K562 (cell line): ENCODE measurements around the gene PSMD11. TPM values are rescaled to one million over a fixed set of nuclear protein-coding genes. Genes with fewer than 3 reads are reported as not detected.

Experiments used
- ATAC-seq: fragments of 200-7000 bp; cut with Tn5 transposase; 3 replicates; pipeline ENCODE4 v1.9.1; 2020; ENCODE audit warnings: moderate library complexity
- BruUV-seq: library from RNA; stranded (reverse); fragments of 400-500 nt; replicated peaks from 2 replicates; lab custom pipeline; 2021; lab: Mats Ljungman, UMichigan
- CTCF ChIA-PET: fragments of 300-600 bp; formaldehyde crosslinking; extraction: SDS; loops from one replicate; lab custom pipeline; 2021; ENCODE audit warnings: low intra/inter-chr PET ratio; lab: Yijun Ruan, JAX
- POLR2A ChIA-PET: fragments of 300-600, 350-650 bp; sonication (Branson Sonifier 250); formaldehyde crosslinking; extraction: SDS; loops from one replicate; lab custom pipeline; 2021; ENCODE audit warnings: antibody characterized with exemption, inconsistent platforms; lab: Yijun Ruan, JAX
- DNase-seq, 4 experiments: peaks; one replicate each; pipeline versions ENCODE4 v3.0.0 to v3.0.0-alpha.2; 2011 to 2018; ENCODE audit warnings: low spot score in 3 of 4, mixed read lengths in 3 of 4; ENCODE audit errors: extremely low read depth in 1 of 4
- FAIRE-seq: peaks from 2 replicates; lab custom pipeline; 2011; peaks lifted over from hg19 to GRCh38; lab: Jason Lieb, UNC
- H2AFZ ChIP-seq: 2 replicates; pipeline ENCODE4 v1.6.0; 2011; ENCODE audit warnings: low read depth, low read length, control low read depth, inconsistent platforms
- H3K27ac ChIP-seq: fragments of 200-600 bp; 3 replicates; pipeline ENCODE4 v1.8.0; 2011; ENCODE audit warnings: low read depth, mild to moderate bottlenecking, control low read depth, inconsistent platforms, low read length, moderate library complexity, mixed read lengths; ENCODE audit errors: extremely low read depth
- H3K27me3 ChIP-seq, 2 experiments: fragments of 300-600 bp in 1 of 2; 2 replicates in 1 of 2; 3 replicates in 1 of 2; pipeline versions ENCODE4 v1.6.0 to v1.8.0; 2011; ENCODE audit warnings: inconsistent platforms in 2 of 2, low read length in 2 of 2, mild to moderate bottlenecking in 1 of 2, mixed read lengths in 1 of 2, moderate library complexity in 1 of 2; ENCODE audit not compliant: control insufficient read depth in 2 of 2, insufficient read depth in 2 of 2
- H3K36me3 ChIP-seq: fragments of 300-600 bp; 3 replicates; pipeline ENCODE4 v1.8.0; 2011; ENCODE audit warnings: mild to moderate bottlenecking, low read length, inconsistent platforms; ENCODE audit not compliant: control insufficient read depth, insufficient read depth
- H3K4me1 ChIP-seq, 2 experiments: fragments of 200-600 bp in 1 of 2; replicated peaks in 1 of 2; 2 replicates in 1 of 2; 3 replicates in 1 of 2; pipeline versions ENCODE4 v1.5.1 to v1.8.0; 2011; ENCODE audit warnings: inconsistent platforms in 2 of 2, low read length in 2 of 2, mild to moderate bottlenecking in 1 of 2, mixed read lengths in 1 of 2, moderate library complexity in 1 of 2; ENCODE audit not compliant: control insufficient read depth in 2 of 2, insufficient read depth in 2 of 2
- H3K4me2 ChIP-seq: 2 replicates; pipeline ENCODE4 v1.6.1; 2011; ENCODE audit warnings: low read length, control low read depth, inconsistent platforms, mixed read lengths; ENCODE audit not compliant: insufficient read depth
- H3K4me3 ChIP-seq: fragments of 200-600 bp; sonication (generic), shearing (Covaris generic); 2 replicates; pipeline ENCODE4 v1.5.1; 2016; ENCODE audit warnings: control low read depth, inconsistent platforms
- H3K79me2 ChIP-seq: fragments of 200-600 bp; 3 replicates; pipeline ENCODE4 v1.8.0; 2011; ENCODE audit warnings: low read length, inconsistent platforms; ENCODE audit not compliant: control insufficient read depth, insufficient read depth
- H3K9ac ChIP-seq, 2 experiments: 2 replicates each; pipeline versions ENCODE4 v1.6.0 to v1.6.1; 2011; ENCODE audit warnings: low read depth in 2 of 2, low read length in 2 of 2, control low read depth in 1 of 2, inconsistent platforms in 1 of 2, mild to moderate bottlenecking in 1 of 2, mixed read lengths in 1 of 2; ENCODE audit not compliant: insufficient read depth in 1 of 2
- H3K9me1 ChIP-seq: one replicate; pipeline ENCODE4 v1.6.0; 2011; ENCODE audit warnings: inconsistent platforms, mild to moderate bottlenecking, low read length, moderate library complexity; ENCODE audit not compliant: control insufficient read depth, insufficient read depth
- H3K9me3 ChIP-seq: replicated peaks from 2 replicates; pipeline ENCODE4 v1.5.1; 2011; ENCODE audit warnings: low read depth, low read length, inconsistent platforms; ENCODE audit not compliant: control insufficient read depth, insufficient read depth
- H4K20me1 ChIP-seq: replicated peaks from 2 replicates; pipeline ENCODE4 v1.6.1; 2011; ENCODE audit warnings: low read length, inconsistent platforms, mixed read lengths; ENCODE audit not compliant: control insufficient read depth, insufficient read depth
- GABPB2 ChIP-seq: fragments of 250-450 bp; sonication (Bioruptor Pico); conservative IDR thresholded peaks from 2 replicates; pipeline ENCODE4 v1.5.1; 2021; ENCODE audit warnings: mild to moderate bottlenecking
- SIRT6 ChIP-seq: IDR thresholded peaks from one replicate; pipeline ENCODE4 v1.6.1; 2012; ENCODE audit warnings: low read depth, mild to moderate bottlenecking, control low read depth, inconsistent platforms, low read length, moderate library complexity
- SMAD3 ChIP-seq: fragments of 450-650 bp; formaldehyde crosslinking; conservative IDR thresholded peaks from 2 replicates; pipeline ENCODE4 v1.4.0; 2020; ENCODE audit warnings: mild to moderate bottlenecking
- SMC3 ChIP-seq: conservative IDR thresholded peaks from 2 replicates; pipeline ENCODE4 v1.6.1; 2011; ENCODE audit warnings: low read depth, low read length, improper control_type of control experiment; ENCODE audit not compliant: insufficient read depth
- in situ Hi-C: fragments of 300-500 bp; cut with MboI; formaldehyde crosslinking; loops from 4 replicates; pipeline ENCODE4 v1.15.0; 2018; ENCODE audit warnings: inconsistent platforms, mixed read lengths
- intact Hi-C: fragments of 100-400 bp; cut with micrococcal nuclease; formaldehyde crosslinking; loops from 2 replicates; pipeline ENCODE4 v1.14.2; 2022
- polyA plus RNA-seq, 8 experiments: library from polyadenylated mRNA; depleted of rRNA in 4 of 8; stranded (reverse) in 5 of 8; unstranded in 3 of 8; fragments of >200 nt; fragmentation: Nextera tagmentation in 2 of 8; fragmentation: Illumina TruSeq in 1 of 8; extraction: Ambion mirVana in 2 of 8; extraction: Trizol in 1 of 8; gene quantifications; 2 replicates each; pipeline versions ENCODE4 v1.2.1 to v1.2.3, GENCODE V29; 2011 to 2014; ENCODE audit warnings: inconsistent platforms in 1 of 8, missing spikeins in 1 of 8
- total RNA-seq, 7 experiments: library from RNA; depleted of rRNA in 6 of 7; stranded (reverse); fragments of >200 nt in 6 of 7; fragmentation: Illumina TruSeq in 2 of 7; extraction: Trizol in 2 of 7; gene quantifications; 2 replicates each; pipeline versions ENCODE4 v1.2.1 to v1.2.3, GENCODE V29; 2011 to 2021; ENCODE audit warnings: low replicate concordance in 1 of 7
- TF ChIP-seq, protein P1 (sequence below): sonication (generic); formaldehyde crosslinking; IDR thresholded peaks from 2 replicates; pipeline ENCODE4 v1.8.0; 2022; ENCODE audit warnings: mild to moderate bottlenecking, missing genetic modification reagents
- TF ChIP-seq, protein P2 (sequence below): fragments of 200-600 bp; sonication (generic); IDR thresholded peaks from one replicate; pipeline ENCODE4 v1.6.1; 2012; ENCODE audit warnings: mild to moderate bottlenecking, low read depth, low read length, inconsistent platforms

The PSMD11 gene
- total and polyA plus RNA-seq, 9 of the 15 experiments (the other 6 are each of a cell fraction or from before 2014, with no cell fraction given) = 104 to 378 (median 158) TPM

DNA sequence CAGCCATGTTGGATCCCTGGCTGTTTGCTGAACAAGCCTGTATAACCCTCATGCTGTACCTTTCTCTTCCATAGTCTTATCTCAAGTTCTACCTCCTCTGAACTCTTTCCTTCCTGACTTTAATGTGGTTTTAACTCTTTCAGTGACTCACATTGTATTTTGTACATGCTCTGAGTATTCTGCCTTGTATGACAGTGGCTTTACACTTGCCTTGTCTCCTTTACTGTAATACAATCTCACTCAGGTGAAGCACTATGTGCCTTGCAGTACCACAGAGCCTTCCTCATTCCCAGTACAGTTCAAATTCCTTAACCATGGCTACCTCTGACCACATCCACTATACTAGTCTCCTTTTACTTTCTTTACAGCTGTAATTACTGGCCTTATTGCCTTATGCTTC is 14.1 kb downstream of the PSMD11 start:
- ChIA-PET POLR2A (interaction anchor here (1.3 kb wide), 1 partner anchor 10 kb away, joined by 3 read pairs; no protein-coding TSS in a partner anchor), CTCF (no interaction called here)
- H3K27ac ChIP-seq = no peak overlapping the region
- no peaks in the 10 kb centered on the region for H3K9me1 ChIP-seq
- H3K4me2 ChIP-seq = no peak overlapping the region
- no peak overlapping the region for H3K9ac ChIP-seq
- intact Hi-C loops (no loop called here), in situ Hi-C loops (no loop called here)
- H3K79me2 ChIP-seq = peaks cover 64% of the 10 kb centered on the region
- H2AFZ ChIP-seq = no peak overlapping the region
- no peak overlapping the region for H3K4me3 ChIP-seq
- no peaks in the 10 kb centered on the region for H3K9me3 ChIP-seq
- FAIRE-seq (no peak), DNase-seq (no peak), ATAC-seq (no peak)
- no TSS peak for BruUV-seq
- no peaks in the 10 kb centered on the region for H3K27me3 ChIP-seq
- peaks cover 0 to 2% of the 10 kb centered on the region in 2 experiments; a peak in 1 of 5 replicates for H3K4me1 ChIP-seq
- peaks cover 89% of the 10 kb centered on the region for H3K36me3 ChIP-seq
- H4K20me1 ChIP-seq = peaks cover 6% of the 10 kb centered on the region; the same call in 1 of the 2 replicates
- TF ChIP-seq SIRT6 = no peak
- TF ChIP-seq, protein P1, sequence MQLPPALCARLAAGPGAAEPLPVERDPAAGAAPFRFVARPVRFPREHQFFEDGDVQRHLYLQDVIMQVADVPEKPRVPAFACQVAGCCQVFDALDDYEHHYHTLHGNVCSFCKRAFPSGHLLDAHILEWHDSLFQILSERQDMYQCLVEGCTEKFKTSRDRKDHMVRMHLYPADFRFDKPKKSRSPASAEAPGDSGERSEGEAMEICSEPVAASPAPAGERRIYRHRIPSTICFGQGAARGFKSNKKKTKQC (CRISPR knock-in tag) = no peak
- no peak for TF ChIP-seq SMAD3 (CRISPR knock-in tag)
- no peak for TF ChIP-seq GABPB2 (CRISPR knock-in tag)
- TF ChIP-seq, protein P2, sequence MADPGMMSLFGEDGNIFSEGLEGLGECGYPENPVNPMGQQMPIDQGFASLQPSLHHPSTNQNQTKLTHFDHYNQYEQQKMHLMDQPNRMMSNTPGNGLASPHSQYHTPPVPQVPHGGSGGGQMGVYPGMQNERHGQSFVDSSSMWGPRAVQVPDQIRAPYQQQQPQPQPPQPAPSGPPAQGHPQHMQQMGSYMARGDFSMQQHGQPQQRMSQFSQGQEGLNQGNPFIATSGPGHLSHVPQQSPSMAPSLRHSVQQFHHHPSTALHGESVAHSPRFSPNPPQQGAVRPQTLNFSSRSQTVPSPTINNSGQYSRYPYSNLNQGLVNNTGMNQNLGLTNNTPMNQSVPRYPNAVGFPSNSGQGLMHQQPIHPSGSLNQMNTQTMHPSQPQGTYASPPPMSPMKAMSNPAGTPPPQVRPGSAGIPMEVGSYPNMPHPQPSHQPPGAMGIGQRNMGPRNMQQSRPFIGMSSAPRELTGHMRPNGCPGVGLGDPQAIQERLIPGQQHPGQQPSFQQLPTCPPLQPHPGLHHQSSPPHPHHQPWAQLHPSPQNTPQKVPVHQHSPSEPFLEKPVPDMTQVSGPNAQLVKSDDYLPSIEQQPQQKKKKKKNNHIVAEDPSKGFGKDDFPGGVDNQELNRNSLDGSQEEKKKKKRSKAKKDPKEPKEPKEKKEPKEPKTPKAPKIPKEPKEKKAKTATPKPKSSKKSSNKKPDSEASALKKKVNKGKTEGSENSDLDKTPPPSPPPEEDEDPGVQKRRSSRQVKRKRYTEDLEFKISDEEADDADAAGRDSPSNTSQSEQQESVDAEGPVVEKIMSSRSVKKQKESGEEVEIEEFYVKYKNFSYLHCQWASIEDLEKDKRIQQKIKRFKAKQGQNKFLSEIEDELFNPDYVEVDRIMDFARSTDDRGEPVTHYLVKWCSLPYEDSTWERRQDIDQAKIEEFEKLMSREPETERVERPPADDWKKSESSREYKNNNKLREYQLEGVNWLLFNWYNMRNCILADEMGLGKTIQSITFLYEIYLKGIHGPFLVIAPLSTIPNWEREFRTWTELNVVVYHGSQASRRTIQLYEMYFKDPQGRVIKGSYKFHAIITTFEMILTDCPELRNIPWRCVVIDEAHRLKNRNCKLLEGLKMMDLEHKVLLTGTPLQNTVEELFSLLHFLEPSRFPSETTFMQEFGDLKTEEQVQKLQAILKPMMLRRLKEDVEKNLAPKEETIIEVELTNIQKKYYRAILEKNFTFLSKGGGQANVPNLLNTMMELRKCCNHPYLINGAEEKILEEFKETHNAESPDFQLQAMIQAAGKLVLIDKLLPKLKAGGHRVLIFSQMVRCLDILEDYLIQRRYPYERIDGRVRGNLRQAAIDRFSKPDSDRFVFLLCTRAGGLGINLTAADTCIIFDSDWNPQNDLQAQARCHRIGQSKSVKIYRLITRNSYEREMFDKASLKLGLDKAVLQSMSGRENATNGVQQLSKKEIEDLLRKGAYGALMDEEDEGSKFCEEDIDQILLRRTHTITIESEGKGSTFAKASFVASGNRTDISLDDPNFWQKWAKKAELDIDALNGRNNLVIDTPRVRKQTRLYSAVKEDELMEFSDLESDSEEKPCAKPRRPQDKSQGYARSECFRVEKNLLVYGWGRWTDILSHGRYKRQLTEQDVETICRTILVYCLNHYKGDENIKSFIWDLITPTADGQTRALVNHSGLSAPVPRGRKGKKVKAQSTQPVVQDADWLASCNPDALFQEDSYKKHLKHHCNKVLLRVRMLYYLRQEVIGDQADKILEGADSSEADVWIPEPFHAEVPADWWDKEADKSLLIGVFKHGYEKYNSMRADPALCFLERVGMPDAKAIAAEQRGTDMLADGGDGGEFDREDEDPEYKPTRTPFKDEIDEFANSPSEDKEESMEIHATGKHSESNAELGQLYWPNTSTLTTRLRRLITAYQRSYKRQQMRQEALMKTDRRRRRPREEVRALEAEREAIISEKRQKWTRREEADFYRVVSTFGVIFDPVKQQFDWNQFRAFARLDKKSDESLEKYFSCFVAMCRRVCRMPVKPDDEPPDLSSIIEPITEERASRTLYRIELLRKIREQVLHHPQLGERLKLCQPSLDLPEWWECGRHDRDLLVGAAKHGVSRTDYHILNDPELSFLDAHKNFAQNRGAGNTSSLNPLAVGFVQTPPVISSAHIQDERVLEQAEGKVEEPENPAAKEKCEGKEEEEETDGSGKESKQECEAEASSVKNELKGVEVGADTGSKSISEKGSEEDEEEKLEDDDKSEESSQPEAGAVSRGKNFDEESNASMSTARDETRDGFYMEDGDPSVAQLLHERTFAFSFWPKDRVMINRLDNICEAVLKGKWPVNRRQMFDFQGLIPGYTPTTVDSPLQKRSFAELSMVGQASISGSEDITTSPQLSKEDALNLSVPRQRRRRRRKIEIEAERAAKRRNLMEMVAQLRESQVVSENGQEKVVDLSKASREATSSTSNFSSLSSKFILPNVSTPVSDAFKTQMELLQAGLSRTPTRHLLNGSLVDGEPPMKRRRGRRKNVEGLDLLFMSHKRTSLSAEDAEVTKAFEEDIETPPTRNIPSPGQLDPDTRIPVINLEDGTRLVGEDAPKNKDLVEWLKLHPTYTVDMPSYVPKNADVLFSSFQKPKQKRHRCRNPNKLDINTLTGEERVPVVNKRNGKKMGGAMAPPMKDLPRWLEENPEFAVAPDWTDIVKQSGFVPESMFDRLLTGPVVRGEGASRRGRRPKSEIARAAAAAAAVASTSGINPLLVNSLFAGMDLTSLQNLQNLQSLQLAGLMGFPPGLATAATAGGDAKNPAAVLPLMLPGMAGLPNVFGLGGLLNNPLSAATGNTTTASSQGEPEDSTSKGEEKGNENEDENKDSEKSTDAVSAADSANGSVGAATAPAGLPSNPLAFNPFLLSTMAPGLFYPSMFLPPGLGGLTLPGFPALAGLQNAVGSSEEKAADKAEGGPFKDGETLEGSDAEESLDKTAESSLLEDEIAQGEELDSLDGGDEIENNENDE = no peak
- TF ChIP-seq SMC3 = no peak
